Activated B cell treated with CpG ODN at 0.5 μM for 24 hours (primary cell): Measurements from ENCODE around the gene HIVEP3. TPM values are rescaled to one million over a fixed set of nuclear protein-coding genes. Genes with fewer than 3 reads are reported as not detected.

Experiments
- ATAC-seq: fragments of 200-7000 bp; cut with Tn5 transposase; one replicate; pipeline ENCODE4 v1.10.0; 2021; ENCODE audit warnings: low read depth, mild to moderate bottlenecking, moderate library complexity
- CTCF ChIA-PET: fragments of 350-600 bp; sonication (Branson Sonifier 250); formaldehyde crosslinking; loops from one replicate; lab custom pipeline; 2021; ENCODE audit warnings: antibody characterized with exemption; lab: Charles Lee
- POLR2A ChIA-PET: fragments of 350-600 bp; sonication (Branson Sonifier 250); formaldehyde crosslinking; loops from one replicate; lab custom pipeline; 2021; ENCODE audit warnings: antibody characterized with exemption; lab: Charles Lee
- DNase-seq: peaks from one replicate; pipeline ENCODE4 v3.0.0; 2022
- H3K27ac Mint-ChIP-seq: one replicate; pipeline ENCODE4 v1.8.0; 2020; ENCODE audit warnings: mixed read lengths
- H3K27me3 Mint-ChIP-seq: one replicate; pipeline ENCODE4 v1.8.0; 2021; ENCODE audit warnings: mixed read lengths
- H3K36me3 Mint-ChIP-seq: one replicate; pipeline ENCODE4 v1.8.0; 2021; ENCODE audit warnings: low read depth, mixed read lengths
- H3K4me1 Mint-ChIP-seq: one replicate; pipeline ENCODE4 v1.8.0; 2021; ENCODE audit warnings: mixed read lengths
- H3K4me3 Mint-ChIP-seq: one replicate; pipeline ENCODE4 v1.8.0; 2020; ENCODE audit warnings: mild to moderate bottlenecking, mixed read lengths
- H3K9me3 Mint-ChIP-seq: one replicate; pipeline ENCODE4 v1.8.0; 2020; ENCODE audit warnings: mixed read lengths
- CTCF ChIP-seq: fragments of 200-600 bp; IDR thresholded peaks from one replicate; pipeline ENCODE4 v1.8.0; 2022; ENCODE audit warnings: antibody characterized with exemption, mild to moderate bottlenecking
- intact Hi-C: fragments of 100-400 bp; cut with micrococcal nuclease; formaldehyde crosslinking; loops from one replicate; pipeline ENCODE4 v1.15.1; 2024
- total RNA-seq: library from RNA; stranded (reverse); gene quantifications from 2 replicates; pipeline ENCODE4 v1.2.3, GENCODE V29; 2022

HIVEP3 gene
- total RNA-seq, 1 donor from 2014 or later: 14.4 TPM

GRCh38 chr1:41908288-41908895, 10.3 kb downstream of the HIVEP3 start:
- intact Hi-C loops: no loop called here

GRCh38 chr1:41907446-41907845, 11.3 kb downstream of the HIVEP3 start:
- no peak for TF ChIP-seq CTCF
- Mint-ChIP-seq H3K9me3 (peaks cover 9% of the 10 kb centered on the region), H3K27ac (no peak overlapping the region), H3K27me3 (peaks cover 14% of the 10 kb centered on the region), H3K4me1 (peaks cover 3% of the 10 kb centered on the region), H3K4me3 (no peak overlapping the region), H3K36me3 (no peaks in the 10 kb centered on the region)
- no peak for ATAC-seq
- intact Hi-C loops: no loop called here
- DNase-seq: no peak
- POLR2A ChIA-PET: no interaction called here
- CTCF ChIA-PET: no interaction called here

More at GRCh38 chr1:41908288-41908895, 10.3 kb downstream of the HIVEP3 start:
- TF ChIP-seq CTCF: no peak
- peaks cover 3% of the 10 kb centered on the region for H3K4me1 Mint-ChIP-seq
- H3K27me3 Mint-ChIP-seq: peaks cover 17% of the 10 kb centered on the region
- no peak overlapping the region for H3K4me3 Mint-ChIP-seq
- H3K27ac Mint-ChIP-seq: no peak overlapping the region
- ATAC-seq: no peak
- CTCF ChIA-PET: no interaction called here
- H3K36me3 Mint-ChIP-seq: no peaks in the 10 kb centered on the region
- POLR2A ChIA-PET: no interaction called here
- peaks cover 9% of the 10 kb centered on the region for H3K9me3 Mint-ChIP-seq
- DNase-seq: no peak

GRCh38 chr1:41906943-41907342, 11.8 kb downstream of the HIVEP3 start:
- CTCF ChIA-PET: no interaction called here
- ATAC-seq (no peak), DNase-seq (no peak)
- Mint-ChIP-seq H3K9me3 (peaks cover 9% of the 10 kb centered on the region), H3K27me3 (peaks cover 14% of the 10 kb centered on the region), H3K4me1 (peaks cover 3% of the 10 kb centered on the region), H3K4me3 (no peak overlapping the region), H3K36me3 (no peaks in the 10 kb centered on the region), H3K27ac (no peak overlapping the region)
- intact Hi-C loops: no loop called here
- POLR2A ChIA-PET: no interaction called here
- no peak for TF ChIP-seq CTCF

GRCh38 chr1:41905093-41905675, 13.5 kb downstream of the HIVEP3 start:
- ATAC-seq (no peak), DNase-seq (no peak)
- no peak for TF ChIP-seq CTCF
- peaks cover 3% of the 10 kb centered on the region for H3K4me1 Mint-ChIP-seq
- no peak overlapping the region for H3K27ac Mint-ChIP-seq
- peaks cover 6% of the 10 kb centered on the region for H3K9me3 Mint-ChIP-seq
- POLR2A ChIA-PET: no interaction called here
- CTCF ChIA-PET: no interaction called here
- H3K4me3 Mint-ChIP-seq: no peak overlapping the region
- intact Hi-C loops: no loop called here
- H3K27me3 Mint-ChIP-seq: peaks cover 17% of the 10 kb centered on the region
- H3K36me3 Mint-ChIP-seq: no peaks in the 10 kb centered on the region

GRCh38 chr1:41902664-41903063, 16.1 kb downstream of the HIVEP3 start:
- ChIA-PET CTCF (no interaction called here), POLR2A (no interaction called here)
- no peaks in the 10 kb centered on the region for H3K36me3 Mint-ChIP-seq
- intact Hi-C loops: no loop called here
- peaks cover 7% of the 10 kb centered on the region for H3K4me1 Mint-ChIP-seq
- no peak for DNase-seq
- no peak for TF ChIP-seq CTCF
- ATAC-seq: no peak
- no peak overlapping the region for H3K4me3 Mint-ChIP-seq
- peaks cover 11% of the 10 kb centered on the region for H3K27me3 Mint-ChIP-seq
- H3K27ac Mint-ChIP-seq: no peak overlapping the region
- no peaks in the 10 kb centered on the region for H3K9me3 Mint-ChIP-seq
